ENCODE measurements around the gene NUCB1. TPM values are rescaled to one million over a fixed set of nuclear protein-coding genes. Genes with fewer than 3 reads are reported as not detected.
A peak's percentile ranks its signal among the peaks of the same experiment; 100 is the strongest.
"Not testable (repeated sequence)": the region's sequence is repeated elsewhere in the genome, so short reads cannot be mapped to it uniquely, and the experiment has no call there.

The NUCB1 gene
- polyA plus RNA-seq, 3 donors = 117 to 394 (median 178) TPM

DNA sequence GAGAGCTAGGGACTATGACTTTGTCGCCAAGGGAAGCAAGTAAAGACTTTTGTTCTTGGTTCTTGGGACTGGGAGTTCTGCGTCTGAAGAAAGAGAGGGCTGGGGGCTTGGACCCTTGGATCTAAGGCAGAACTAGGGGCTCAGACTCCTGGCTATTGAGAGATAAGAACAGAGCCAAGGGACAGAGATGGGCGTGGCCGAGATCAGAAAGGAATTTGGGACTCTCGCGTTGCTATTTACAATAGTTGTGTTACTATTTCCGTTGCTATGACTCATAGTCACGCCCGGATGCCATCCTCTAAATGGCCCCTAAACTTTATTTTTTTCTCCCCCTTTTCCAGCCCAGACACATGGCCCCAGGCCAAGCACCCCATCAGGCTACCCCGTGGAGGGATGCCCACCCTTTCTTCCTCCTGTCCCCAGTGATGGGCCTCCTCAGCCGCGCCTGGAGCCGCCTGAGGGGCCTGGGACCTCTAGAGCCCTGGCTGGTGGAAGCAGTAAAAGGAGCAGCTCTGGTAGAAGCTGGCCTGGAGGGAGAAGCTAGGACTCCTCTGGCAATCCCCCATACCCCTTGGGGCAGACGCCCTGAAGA is 27.1 kb upstream of the NUCB1 start:
- peak overlapping the region; percentile 100 for H3K27ac ChIP-seq (ENCODE audit: low read depth, low read length)
- WGBS, 3 donors = 1 to 19% (median 4%) methylated on average over 14 of the region's 14 CpGs

DNA sequence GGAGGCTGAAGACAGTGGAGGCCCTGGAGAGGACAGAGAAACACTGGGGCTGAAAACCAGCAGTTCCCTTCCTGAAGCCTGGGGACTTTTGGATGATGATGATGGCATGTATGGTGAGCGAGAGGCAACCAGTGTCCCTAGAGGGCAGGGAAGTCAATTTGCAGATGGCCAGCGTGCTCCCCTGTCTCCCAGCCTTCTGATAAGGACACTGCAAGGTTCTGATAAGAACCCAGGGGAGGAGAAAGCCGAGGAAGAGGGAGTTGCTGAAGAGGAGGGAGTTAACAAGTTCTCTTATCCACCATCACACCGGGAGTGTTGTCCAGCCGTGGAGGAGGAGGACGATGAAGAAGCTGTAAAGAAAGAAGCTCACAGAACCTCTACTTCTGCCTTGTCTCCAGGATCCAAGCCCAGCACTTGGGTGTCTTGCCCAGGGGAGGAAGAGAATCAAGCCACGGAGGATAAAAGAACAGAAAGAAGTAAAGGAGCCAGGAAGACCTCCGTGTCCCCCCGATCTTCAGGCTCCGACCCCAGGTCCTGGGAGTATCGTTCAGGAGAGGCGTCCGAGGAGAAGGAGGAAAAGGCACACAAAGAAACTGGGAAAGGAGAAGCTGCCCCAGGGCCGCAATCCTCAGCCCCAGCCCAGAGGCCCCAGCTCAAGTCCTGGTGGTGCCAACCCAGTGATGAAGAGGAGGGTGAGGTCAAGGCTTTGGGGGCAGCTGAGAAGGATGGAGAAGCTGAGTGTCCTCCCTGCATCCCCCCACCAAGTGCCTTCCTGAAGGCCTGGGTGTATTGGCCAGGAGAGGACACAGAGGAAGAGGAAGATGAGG is 26.4 kb upstream of the NUCB1 start:
- WGBS, 3 donors = 33 to 49% (median 44%) methylated on average over 14 of the region's 14 CpGs
- H3K27ac ChIP-seq (ENCODE audit: low read depth, low read length) = peak overlapping the region; percentile 75

DNA sequence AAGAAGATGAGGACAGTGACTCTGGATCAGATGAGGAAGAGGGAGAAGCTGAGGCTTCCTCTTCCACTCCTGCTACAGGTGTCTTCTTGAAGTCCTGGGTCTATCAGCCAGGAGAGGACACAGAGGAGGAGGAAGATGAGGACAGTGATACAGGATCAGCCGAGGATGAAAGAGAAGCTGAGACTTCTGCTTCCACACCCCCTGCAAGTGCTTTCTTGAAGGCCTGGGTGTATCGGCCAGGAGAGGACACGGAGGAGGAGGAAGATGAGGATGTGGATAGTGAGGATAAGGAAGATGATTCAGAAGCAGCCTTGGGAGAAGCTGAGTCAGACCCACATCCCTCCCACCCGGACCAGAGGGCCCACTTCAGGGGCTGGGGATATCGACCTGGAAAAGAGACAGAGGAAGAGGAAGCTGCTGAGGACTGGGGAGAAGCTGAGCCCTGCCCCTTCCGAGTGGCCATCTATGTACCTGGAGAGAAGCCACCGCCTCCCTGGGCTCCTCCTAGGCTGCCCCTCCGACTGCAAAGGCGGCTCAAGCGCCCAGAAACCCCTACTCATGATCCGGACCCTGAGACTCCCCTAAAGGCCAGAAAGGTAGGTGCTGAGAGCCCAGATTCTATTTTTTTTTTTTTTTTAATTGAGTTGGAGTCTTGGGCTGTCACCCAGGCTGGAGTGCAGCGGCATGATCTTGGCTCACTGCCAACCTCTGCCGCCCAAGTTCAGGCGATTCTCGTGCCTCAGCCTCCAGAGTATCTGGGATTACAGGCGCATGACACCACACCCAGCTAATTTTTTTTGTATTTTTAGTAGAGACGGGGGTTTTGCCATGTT is 25.6 kb upstream of the NUCB1 start:
- H3K27ac ChIP-seq (ENCODE audit: low read depth, low read length) = peak overlapping the region; percentile 75
- WGBS, 3 donors = 19 to 44% (median 25%) methylated on average over 17 of the region's 17 CpGs

DNA sequence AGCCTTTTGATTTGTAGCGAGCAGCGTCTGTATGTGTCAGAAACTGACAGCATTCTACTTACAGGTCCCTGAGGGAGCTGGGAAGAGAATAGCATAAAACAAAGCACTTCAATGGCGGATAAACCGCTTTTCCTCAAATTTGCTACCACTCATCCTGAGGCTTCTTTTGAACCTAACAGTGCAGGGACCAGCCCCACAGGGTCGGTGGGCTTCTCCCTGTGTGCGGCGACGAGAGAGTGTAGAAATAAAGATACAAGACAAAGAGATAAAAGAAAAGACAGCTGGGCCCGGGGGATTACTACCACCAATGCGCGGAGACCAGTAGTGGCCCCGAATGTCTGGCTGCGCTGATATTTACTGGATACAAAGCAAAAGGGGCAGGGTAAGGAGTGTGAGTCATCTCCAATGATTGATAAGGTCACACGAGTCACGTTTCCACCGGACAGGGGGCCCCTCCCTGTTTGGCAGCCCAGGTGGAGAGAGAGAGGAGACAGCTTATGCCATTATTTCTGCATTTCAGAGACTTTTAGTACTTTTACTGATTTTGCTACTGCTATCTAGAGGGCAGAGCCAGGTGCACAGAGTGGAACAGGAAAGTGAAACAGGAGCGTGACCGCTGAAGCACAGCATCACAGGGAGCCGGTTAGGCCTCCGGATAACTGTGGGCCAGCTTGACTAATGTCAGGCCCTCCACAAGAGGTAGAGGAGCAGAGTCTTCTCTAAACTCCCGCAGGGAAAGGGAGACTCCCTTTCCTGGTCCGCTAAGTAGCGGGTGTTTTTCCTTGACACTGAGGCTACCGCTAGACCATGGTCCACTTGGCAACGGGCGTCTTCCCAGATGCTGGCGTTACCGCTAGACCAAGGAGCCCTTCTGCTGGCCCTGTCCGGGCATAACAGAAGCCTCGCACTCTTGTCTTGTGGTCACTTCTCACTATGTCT is 23.8 kb upstream of the NUCB1 start:
- peak overlapping the region; percentile 90 for H3K27ac ChIP-seq (ENCODE audit: low read depth, low read length)
- WGBS, 3 donors = 71 to 76% (median 74%) methylated on average over 29 to 30 of the region's 30 CpGs

DNA sequence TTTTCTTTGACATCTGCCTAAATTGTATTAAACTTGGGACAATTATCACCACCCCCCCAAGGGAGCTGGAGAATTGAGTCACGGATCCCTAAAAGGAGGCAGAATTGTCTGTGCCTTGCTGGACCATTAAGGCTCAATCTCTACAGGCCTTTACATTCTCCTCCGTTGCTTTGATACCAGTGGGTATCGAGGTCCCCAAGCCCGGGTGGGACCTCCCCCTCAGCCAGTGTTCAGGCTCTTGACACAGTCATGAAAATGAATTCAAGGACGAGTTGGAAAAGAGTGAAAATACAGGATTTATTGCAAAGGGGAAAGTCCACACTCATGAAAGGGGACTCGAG is 22.3 kb upstream of the NUCB1 start:
- 83 to 91% (median 89%) methylated on average over 6 of the region's 6 CpGs for WGBS, 3 donors
- no peak overlapping the region for H3K27ac ChIP-seq (ENCODE audit: low read depth, low read length)

DNA sequence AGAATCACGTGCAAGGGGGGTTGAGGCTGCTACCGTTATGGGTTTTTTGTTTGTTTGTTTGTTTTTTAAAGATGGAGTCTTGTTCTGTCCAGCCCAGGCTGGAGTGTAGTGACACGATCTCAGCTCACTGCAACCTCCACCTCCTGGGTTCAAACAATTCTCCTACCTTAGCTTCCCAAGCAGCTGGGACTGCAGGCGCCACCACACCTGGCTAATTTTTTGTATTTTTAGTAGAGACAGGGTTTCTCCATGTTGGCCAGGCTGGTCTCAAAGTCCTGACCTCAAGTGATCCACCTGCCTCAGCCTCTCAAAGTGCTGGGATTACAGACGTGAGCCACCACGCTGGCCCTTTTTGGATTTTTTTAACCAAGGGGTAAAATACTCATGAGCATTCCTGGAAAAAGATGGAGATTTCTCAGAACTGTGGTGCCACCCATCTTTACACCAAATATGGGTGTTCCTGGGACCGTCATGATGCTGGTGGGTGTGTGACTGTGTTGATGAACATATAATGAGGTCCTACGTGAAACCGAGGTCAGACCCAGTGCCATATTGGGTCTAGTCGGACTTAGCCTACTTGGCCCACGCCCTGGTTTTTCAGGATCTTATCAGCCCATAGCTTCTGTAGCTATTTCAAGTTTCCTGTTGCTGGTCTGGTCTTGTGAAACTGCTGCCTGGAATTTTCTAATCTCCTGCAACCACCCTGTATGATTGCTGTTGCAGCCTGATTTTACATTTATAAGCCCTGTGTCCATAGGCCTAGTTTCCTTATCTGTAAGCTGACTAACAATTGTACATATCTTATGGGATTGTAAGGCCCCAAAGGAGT is 21.7 kb upstream of the NUCB1 start:
- 60 to 80% (median 66%) methylated on average over 11 of the region's 11 CpGs for WGBS, 3 donors
- no peak overlapping the region for H3K27ac ChIP-seq (ENCODE audit: low read depth, low read length)

DNA sequence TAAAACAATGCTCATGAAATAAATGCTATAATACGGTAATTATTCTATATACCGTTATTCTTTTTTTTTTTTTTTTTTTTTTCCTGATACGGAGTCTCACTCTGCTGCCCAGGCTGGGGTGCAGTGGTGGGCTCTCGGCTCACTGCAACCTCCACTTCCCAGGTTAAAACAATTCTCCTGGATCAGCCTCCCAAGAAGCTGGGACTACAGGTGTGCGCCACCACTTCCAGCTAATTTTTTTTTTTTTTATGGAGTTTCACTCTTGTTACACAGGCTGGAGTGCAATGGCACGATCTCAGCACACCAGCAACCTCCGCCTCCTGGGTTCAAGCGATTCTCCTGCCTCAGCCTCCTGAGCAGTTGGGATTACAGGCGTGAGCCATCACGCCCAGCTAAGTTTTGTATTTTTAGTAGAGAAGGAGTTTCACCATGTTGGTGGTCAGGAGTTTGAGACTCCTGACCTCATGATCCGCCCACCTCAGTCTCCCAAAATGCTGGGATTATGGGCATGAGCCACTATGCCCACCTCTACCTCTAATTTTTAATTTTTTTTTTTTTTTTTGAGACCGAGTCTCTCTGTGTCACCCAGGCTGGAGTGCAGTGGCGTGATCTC is 21.0 kb upstream of the NUCB1 start:
- 92 to 95% (median 94%) methylated on average over 13 of the region's 13 CpGs for WGBS, 3 donors
- no peak overlapping the region for H3K27ac ChIP-seq (ENCODE audit: low read depth, low read length)

DNA sequence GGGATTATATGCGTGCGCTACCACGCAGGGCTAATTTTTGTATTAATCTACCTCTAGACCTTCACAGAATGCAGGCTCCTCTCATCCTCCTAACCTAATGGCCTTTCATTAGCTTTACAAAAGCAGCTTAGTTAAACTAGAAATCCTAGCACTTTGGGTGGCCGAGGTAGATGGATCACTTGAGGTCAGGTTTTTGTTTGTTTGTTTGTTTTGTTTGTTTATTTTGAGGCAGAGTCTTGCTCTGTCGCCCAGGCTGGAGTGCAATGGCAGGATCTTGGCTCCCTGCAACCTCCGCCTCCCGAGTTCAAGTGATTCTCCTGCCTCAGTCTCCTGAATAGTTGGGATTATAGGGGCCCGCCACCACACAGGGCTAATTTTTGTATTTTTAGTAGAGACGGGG is 20.4 kb upstream of the NUCB1 start:
- H3K27ac ChIP-seq (ENCODE audit: low read depth, low read length) = not testable (repeated sequence)
- WGBS, 3 donors = 91 to 95% (median 93%) methylated on average over 9 of the region's 9 CpGs

DNA sequence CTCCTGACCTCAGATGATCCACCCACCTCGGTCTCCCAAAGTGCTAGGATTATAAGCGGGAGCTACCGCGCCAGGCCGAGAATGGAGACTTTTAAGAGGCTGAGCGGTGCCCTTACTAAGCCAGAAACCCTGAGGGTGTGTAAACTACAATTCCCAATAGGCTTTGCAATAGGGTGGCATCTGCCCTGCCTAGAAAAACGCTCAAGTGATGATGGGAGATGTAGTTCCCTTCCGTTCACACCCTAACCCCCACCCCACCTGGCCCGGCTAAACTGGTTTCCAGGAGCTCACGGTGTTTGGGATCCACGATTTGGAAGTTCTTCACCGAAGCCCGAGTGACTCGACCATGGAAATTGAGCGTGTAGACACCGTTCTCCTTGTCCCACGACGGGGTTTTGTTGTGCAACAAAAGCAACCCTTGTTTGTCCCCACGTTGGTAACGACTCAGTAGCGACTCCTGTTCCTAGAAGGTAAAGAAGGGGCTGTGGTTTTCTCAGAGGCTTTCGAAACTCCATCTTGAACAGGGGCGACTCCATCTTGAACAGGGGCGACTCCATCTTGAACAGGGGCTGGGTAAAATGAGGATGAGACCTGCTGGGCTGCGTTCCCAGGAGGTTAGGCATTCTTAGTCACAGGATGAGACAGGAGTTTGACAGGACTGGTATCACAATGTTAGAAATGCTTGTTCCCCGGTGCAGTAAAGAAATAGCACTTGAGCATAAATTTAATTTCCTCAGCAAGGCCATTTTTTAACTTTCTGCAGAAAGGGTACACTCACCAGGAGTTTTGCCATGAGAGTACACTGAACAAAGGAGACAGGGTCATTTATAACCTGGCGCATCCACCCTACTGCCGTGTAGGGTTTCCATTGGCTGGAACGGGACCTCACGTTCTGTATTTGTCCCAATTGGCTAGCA is 18.1 kb upstream of the NUCB1 start:
- H3K27ac ChIP-seq (ENCODE audit: low read depth, low read length) = no peak overlapping the region
- WGBS, 3 donors = 77 to 80% (median 79%) methylated on average over 30 of the region's 30 CpGs

DNA sequence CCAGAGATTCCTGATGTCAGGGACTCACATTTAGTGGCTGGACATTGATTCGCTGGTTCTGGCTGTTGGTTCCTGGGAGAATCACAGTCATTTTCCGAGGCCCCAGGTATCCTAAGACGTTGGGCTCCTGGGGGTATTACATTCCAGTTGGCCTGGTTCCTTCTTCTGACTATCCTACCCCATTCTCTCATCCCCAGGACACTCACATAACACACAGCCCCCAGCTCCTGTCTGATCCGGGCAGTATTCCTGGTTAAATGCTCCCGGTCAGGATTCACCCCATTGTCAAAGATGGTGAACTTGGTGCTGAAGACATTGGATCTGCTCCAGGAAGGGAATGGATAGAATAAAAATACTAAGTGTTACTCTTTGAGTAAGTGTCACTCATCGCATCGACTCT is 16.4 kb upstream of the NUCB1 start:
- 92 to 97% (median 94%) methylated on average over 7 of the region's 7 CpGs for WGBS, 3 donors

DNA sequence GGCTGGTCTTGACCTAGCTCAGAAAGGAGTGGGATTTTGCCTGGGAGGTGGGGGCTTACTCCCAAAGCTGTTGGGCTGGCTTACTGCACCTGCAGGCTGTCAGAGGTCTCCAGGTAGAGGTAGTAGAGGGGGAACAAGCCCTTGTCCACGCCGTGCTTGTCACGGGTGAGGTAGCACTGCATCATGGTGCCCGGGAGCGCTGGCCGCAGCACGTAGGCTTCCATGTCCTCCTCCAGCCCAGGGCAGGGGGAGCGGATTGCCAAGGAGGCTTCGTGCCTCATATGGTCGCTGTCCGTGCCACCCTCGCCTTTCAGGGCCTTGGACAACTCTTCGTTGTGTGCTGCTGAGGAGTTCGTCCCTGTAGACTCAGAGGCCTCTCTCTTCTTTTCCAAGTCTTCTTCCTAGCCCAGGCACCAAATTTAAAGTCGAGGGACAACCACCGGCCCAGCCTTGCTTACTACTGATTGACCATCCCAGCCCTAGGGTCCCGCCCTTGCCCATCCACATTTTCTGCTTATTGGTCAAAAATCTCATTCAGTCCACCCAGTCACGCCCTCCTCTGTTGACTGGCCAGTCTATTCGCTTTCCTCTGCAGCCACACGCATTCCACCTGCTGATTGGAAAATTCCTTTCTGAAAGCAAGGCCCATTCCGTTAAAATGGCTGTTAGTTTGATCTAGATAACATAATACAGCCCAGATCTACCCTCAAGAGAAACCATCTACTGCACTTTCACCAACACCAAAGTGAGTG is 12.1 kb upstream of the NUCB1 start:
- 88 to 97% (median 94%) methylated on average over 21 of the region's 21 CpGs for WGBS, 3 donors
- no peak overlapping the region for H3K27ac ChIP-seq (ENCODE audit: low read depth, low read length)

More for the DNA sequence above, 16.4 kb upstream of the NUCB1 start:
- H3K27ac ChIP-seq (ENCODE audit: low read depth, low read length) = no peak overlapping the region

DNA sequence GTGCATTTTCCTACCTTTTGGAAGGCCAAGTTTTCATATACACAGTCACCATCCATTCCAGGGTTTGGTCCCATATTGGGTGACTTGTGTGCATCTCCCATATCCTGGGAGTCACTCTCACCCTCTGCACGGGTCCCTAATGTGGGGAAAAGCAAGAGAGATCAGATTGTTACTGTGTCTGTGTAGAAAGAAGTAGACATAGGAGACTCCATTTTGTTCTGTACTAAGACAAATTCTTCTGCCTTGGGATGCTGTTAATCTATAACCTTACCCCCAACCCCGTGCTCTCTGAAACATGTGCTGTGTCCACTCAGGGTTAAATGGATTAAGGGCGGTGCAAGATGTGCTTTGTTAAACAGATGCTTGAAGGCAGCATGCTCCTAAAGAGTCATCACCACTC is 10.6 kb upstream of the NUCB1 start:
- 57 to 79% (median 76%) methylated on average over 1 to 2 of the region's 3 CpGs for WGBS, 3 donors
- not testable (repeated sequence) for H3K27ac ChIP-seq (ENCODE audit: low read depth, low read length)

DNA sequence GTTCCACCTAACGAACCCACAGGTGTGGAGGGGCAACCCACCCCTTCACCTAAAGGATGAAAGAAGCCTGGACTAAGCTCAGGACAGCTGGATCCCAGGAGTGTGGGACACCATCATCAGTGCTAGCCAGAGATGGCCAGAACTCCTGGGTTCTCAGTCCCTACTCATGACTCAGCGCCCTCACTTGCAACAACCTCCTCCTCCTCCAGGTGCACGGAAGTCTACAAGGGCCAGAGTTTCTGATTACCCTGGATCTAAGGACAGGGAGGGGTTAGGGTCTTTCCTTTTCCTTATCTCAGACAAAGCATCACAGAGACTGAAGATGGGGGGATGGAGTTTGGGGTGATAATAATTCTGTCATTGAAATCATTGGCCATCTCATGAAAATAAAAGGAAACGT is 9.6 kb upstream of the NUCB1 start:
- no peak overlapping the region for H3K27ac ChIP-seq (ENCODE audit: low read depth, low read length)
- 72 to 92% (median 84%) methylated on average over 4 of the region's 4 CpGs for WGBS, 3 donors

DNA sequence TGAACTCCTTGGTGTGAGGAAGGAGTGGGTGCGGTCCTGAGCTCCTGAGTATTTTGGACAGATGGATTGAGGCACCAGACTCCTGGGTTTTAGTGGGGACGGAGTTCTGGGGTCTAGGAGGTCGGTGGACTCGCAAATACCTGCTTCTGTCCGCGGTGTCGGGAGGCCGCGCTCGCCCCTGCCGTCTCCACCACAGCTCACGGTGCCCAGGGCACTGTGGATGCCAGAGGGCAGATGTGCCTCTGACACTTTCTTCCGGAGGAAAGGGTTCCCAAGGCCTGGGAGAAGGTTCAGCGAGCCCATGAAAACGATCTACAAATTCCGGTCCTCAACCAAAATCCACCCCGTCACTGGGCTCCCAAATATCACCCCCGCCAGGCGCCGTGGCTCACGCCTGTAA is 4.9 kb upstream of the NUCB1 start:
- no peak overlapping the region for H3K27ac ChIP-seq (ENCODE audit: low read depth, low read length)
- 61 to 69% (median 63%) methylated on average over 18 to 21 of the region's 21 CpGs for WGBS, 3 donors

DNA sequence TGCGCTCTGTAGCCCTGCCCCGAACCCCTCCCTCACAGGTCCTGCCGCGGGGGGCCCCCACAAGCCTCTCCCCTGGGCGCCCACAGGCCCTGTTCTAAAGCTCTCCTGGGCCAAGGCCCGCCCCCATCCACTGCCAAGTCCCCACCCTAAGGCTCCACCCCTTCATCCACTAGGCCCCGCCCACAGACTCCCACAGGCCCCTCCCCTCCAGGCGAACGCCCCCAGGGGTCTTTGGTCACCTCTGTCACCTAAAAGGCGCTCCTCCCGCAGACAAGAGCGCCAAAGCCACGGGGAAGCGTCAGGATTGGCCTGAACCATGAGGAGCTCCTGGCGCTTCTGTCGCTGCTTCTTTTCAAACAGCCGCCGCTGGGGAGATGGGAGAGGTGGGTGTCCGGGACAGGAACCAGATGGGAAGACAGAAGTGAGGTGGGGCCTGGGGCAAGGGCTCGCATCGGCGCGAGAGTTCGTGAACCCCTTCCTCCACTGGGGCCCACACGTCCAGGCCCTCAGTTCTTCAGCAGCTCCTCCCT is 3.9 kb upstream of the NUCB1 start:
- peak overlapping the region; percentile 15 for H3K27ac ChIP-seq (ENCODE audit: low read depth, low read length)
- WGBS, 3 donors = 15 to 34% (median 21%) methylated on average over 25 of the region's 25 CpGs

Measured in adipose tissue (tissue), 3 donors.